ENCODE data around the gene OPCML. TPM values are rescaled to one million over a fixed set of nuclear protein-coding genes. Genes with fewer than 3 reads are reported as not detected.

OPCML gene
- total and polyA plus RNA-seq, 2 of the 13 experiments (the other 11 are each of a cell fraction or from before 2014, with no cell fraction given) = not detected

GRCh38 chr11:133337193-133337592 lies 195.1 kb downstream of the OPCML start:
- DNase-seq (ENCODE audit: low spot score) (no peak), ATAC-seq (no peak), FAIRE-seq (no peak)
- ChIA-PET POLR2A (no interaction called here), CTCF (ENCODE audit: low intra/inter-chr PET ratio, low total read pairs) (no interaction called here)
- H3K9ac ChIP-seq (ENCODE audit: insufficient read depth, low read depth, low read length) = no peak overlapping the region
- intact Hi-C loops (cut with micrococcal nuclease; ENCODE audit: unreplicated experiment) (no loop called here), in situ Hi-C loops (cut with HindIII; ENCODE audit: extremely low pct_ligation_motif_present, low pct_unique_long_range_greater_than_20kb) (no loop called here)
- no peaks in the 10 kb centered on the region for H3K79me2 ChIP-seq (ENCODE audit: insufficient read depth, low read length)
- H3K27me3 ChIP-seq (ENCODE audit: control insufficient read depth in 1 of 2, insufficient read depth in 2 of 2, low read length in 2 of 2) = no peaks in the 10 kb centered on the region
- no peak overlapping the region for H3K27ac ChIP-seq (ENCODE audit: extremely low read length, insufficient read depth, low read length)
- H3K36me3 ChIP-seq (replicated peaks in 1 of 2; ENCODE audit: control insufficient read depth in 1 of 2, insufficient read depth in 2 of 2, low read length in 2 of 2) = no peaks in the 10 kb centered on the region
- H4K20me1 ChIP-seq (ENCODE audit: insufficient read depth, low read length) = no peaks in the 10 kb centered on the region
- H2AFZ ChIP-seq (ENCODE audit: low read length) = no peak overlapping the region
- H3K4me1 ChIP-seq (ENCODE audit: insufficient read depth, low read length) = no peaks in the 10 kb centered on the region
- H3K4me2 ChIP-seq (ENCODE audit: low read depth, low read length) = no peak overlapping the region
- TF ChIP-seq KDM5B (CRISPR knock-in tag; IDR thresholded peaks at IDR 0.05; ENCODE audit: borderline replicate concordance) (no peak), BHLHE40 (IDR thresholded peaks at IDR 0.05; ENCODE audit: low read length) (no peak), PHB2 (IDR thresholded peaks at IDR 0.05; ENCODE audit: partially characterized antibody) (no peak)
- H3K4me3 ChIP-seq (replicated peaks in 1 of 3; ENCODE audit: insufficient read depth in 1 of 3, low read depth in 2 of 3, low read length in 3 of 3) = no peak overlapping the region
- no peaks in the 10 kb centered on the region for H3K9me3 ChIP-seq (ENCODE audit: low read length)
- BruUV-seq (replicated peaks) = no TSS peak
- 0% methylated on average over 3 of the region's 4 CpGs for WGBS (ENCODE audit: low lambda C conversion rate)

GRCh38 chr11:133331031-133331430 lies 201.3 kb downstream of the OPCML start:
- H3K27me3 ChIP-seq (ENCODE audit: control insufficient read depth in 1 of 2, insufficient read depth in 2 of 2, low read length in 2 of 2) = no peaks in the 10 kb centered on the region
- no peak overlapping the region for H3K27ac ChIP-seq (ENCODE audit: extremely low read length, insufficient read depth, low read length)
- ATAC-seq = no peak
- WGBS (ENCODE audit: low lambda C conversion rate) = 3% methylated on average over 3 of the region's 3 CpGs
- H3K9me3 ChIP-seq (ENCODE audit: low read length) = no peaks in the 10 kb centered on the region
- no peak for DNase-seq (ENCODE audit: low spot score)
- no peaks in the 10 kb centered on the region for H3K4me1 ChIP-seq (ENCODE audit: insufficient read depth, low read length)
- no peak overlapping the region for H3K9ac ChIP-seq (ENCODE audit: insufficient read depth, low read depth, low read length)
- ChIA-PET CTCF (ENCODE audit: low intra/inter-chr PET ratio, low total read pairs) (no interaction called here), POLR2A (no interaction called here)
- intact Hi-C loops (cut with micrococcal nuclease; ENCODE audit: unreplicated experiment) = no loop called here
- H3K79me2 ChIP-seq (ENCODE audit: insufficient read depth, low read length) = no peaks in the 10 kb centered on the region
- no peak for FAIRE-seq
- no peak overlapping the region for H3K4me3 ChIP-seq (replicated peaks in 1 of 3; ENCODE audit: insufficient read depth in 1 of 3, low read depth in 2 of 3, low read length in 3 of 3)
- H2AFZ ChIP-seq (ENCODE audit: low read length) = no peak overlapping the region
- H4K20me1 ChIP-seq (ENCODE audit: insufficient read depth, low read length) = no peaks in the 10 kb centered on the region
- BruUV-seq (replicated peaks) = no TSS peak
- no peak overlapping the region for H3K4me2 ChIP-seq (ENCODE audit: low read depth, low read length)
- in situ Hi-C loops (cut with HindIII; ENCODE audit: extremely low pct_ligation_motif_present, low pct_unique_long_range_greater_than_20kb) = no loop called here
- H3K36me3 ChIP-seq (replicated peaks in 1 of 2; ENCODE audit: control insufficient read depth in 1 of 2, insufficient read depth in 2 of 2, low read length in 2 of 2) = no peaks in the 10 kb centered on the region
- TF ChIP-seq SP140L (CRISPR knock-in tag; IDR thresholded peaks at IDR 0.05; ENCODE audit: borderline replicate concordance) = no peak
- TF ChIP-seq, protein P1, sequence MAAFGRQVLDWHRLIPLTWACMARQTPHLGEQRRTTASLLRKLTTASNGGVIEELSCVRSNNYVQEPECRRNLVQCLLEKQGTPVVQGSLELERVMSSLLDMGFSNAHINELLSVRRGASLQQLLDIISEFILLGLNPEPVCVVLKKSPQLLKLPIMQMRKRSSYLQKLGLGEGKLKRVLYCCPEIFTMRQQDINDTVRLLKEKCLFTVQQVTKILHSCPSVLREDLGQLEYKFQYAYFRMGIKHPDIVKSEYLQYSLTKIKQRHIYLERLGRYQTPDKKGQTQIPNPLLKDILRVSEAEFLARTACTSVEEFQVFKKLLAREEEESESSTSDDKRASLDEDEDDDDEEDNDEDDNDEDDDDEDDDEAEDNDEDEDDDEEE (CRISPR knock-in tag; IDR thresholded peaks at IDR 0.05) = no peak
- no peak for TF ChIP-seq MAZ (IDR thresholded peaks at IDR 0.05; ENCODE audit: borderline replicate concordance, low read depth, low read length)
- no peak for TF ChIP-seq MAZ (CRISPR knock-in tag; IDR thresholded peaks at IDR 0.05; ENCODE audit: low read depth)
- TF ChIP-seq, protein P2, sequence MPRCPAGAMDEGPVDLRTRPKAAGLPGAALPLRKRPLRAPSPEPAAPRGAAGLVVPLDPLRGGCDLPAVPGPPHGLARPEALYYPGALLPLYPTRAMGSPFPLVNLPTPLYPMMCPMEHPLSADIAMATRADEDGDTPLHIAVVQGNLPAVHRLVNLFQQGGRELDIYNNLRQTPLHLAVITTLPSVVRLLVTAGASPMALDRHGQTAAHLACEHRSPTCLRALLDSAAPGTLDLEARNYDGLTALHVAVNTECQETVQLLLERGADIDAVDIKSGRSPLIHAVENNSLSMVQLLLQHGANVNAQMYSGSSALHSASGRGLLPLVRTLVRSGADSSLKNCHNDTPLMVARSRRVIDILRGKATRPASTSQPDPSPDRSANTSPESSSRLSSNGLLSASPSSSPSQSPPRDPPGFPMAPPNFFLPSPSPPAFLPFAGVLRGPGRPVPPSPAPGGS (CRISPR knock-in tag; IDR thresholded peaks at IDR 0.05) = no peak
- no peak for TF ChIP-seq ZNF136 (CRISPR knock-in tag; IDR thresholded peaks at IDR 0.05; ENCODE audit: low read depth)
- TF ChIP-seq ZNF616 (CRISPR knock-in tag; IDR thresholded peaks at IDR 0.05; ENCODE audit: low read depth) = no peak
- no peak for TF ChIP-seq TOPORS (CRISPR knock-in tag; IDR thresholded peaks at IDR 0.05)
- no peak for TF ChIP-seq TSC22D2 (CRISPR knock-in tag; IDR thresholded peaks at IDR 0.05; ENCODE audit: borderline replicate concordance)
- TF ChIP-seq FOXA3 (CRISPR knock-in tag; IDR thresholded peaks at IDR 0.05) = no peak
- TF ChIP-seq, protein P3, sequence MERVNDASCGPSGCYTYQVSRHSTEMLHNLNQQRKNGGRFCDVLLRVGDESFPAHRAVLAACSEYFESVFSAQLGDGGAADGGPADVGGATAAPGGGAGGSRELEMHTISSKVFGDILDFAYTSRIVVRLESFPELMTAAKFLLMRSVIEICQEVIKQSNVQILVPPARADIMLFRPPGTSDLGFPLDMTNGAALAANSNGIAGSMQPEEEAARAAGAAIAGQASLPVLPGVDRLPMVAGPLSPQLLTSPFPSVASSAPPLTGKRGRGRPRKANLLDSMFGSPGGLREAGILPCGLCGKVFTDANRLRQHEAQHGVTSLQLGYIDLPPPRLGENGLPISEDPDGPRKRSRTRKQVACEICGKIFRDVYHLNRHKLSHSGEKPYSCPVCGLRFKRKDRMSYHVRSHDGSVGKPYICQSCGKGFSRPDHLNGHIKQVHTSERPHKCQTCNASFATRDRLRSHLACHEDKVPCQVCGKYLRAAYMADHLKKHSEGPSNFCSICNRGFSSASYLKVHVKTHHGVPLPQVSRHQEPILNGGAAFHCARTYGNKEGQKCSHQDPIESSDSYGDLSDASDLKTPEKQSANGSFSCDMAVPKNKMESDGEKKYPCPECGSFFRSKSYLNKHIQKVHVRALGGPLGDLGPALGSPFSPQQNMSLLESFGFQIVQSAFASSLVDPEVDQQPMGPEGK (CRISPR knock-in tag; IDR thresholded peaks at IDR 0.05) = no peak
- no peak for TF ChIP-seq ZNF234 (CRISPR knock-in tag; conservative IDR thresholded peaks at IDR 0.05)
- no peak for TF ChIP-seq ZNF557 (CRISPR knock-in tag; IDR thresholded peaks at IDR 0.05)
- TF ChIP-seq ZNF292 (CRISPR knock-in tag; IDR thresholded peaks at IDR 0.05; ENCODE audit: borderline replicate concordance, low read depth) = no peak

Measured in HepG2 (cell line).